ENCODE measurements around the gene ANO8.

- TF ChIP-seq CTCF (IDR thresholded peaks at IDR 0.05) (no peak), POLR2AphosphoS5 (IDR thresholded peaks at IDR 0.05) (no peak), POLR2A (IDR thresholded peaks at IDR 0.05) (no peak)
These were observed 11.2 kb downstream of the ANO8 start for GRCh38 chr19:17323300-17323963.

Data from transverse colon (tissue), 4 donors.